Fibroblast of lung (primary cell): ENCODE data around the gene COL9A3.

Source experiments
- CTCF ChIP-seq, 2 donors: IDR thresholded peaks in 1 of 2; conservative IDR thresholded peaks in 1 of 2; 1 replicate in 1 of 2; 2 replicates in 1 of 2; pipeline ENCODE4 v1.5.1; 2011 to 2012; ENCODE audit warnings: low read length in 2 of 2, control low read depth in 1 of 2, inconsistent platforms in 1 of 2, low read depth in 1 of 2, mild to moderate bottlenecking in 1 of 2
- EZH2 ChIP-seq: IDR thresholded peaks from 2 replicates; pipeline ENCODE4 v1.5.1; 2012; ENCODE audit warnings: low read length, control low read depth, mild to moderate bottlenecking; ENCODE audit errors: missing control alignments

GRCh38 chr20:62827311-62828038 is 10.6 kb downstream of the COL9A3 start:
- no peak for TF ChIP-seq EZH2
- no peak for TF ChIP-seq CTCF (conservative IDR thresholded peaks at IDR 0.05 in 1 of 2, IDR thresholded peaks at IDR 0.05 in 1 of 2; ENCODE audit: low read depth in 1 of 2, low read length in 2 of 2)
